Neural progenitor cell (in vitro differentiated cells): ENCODE measurements around the gene S1PR3. TPM values are rescaled to one million over a fixed set of nuclear protein-coding genes. Genes with fewer than 3 reads are reported as not detected.

ENCODE experiments used
- DNase-seq: peaks from one replicate; pipeline ENCODE4 v3.0.0-alpha.2; 2016; ENCODE audit warnings: low spot score
- H2AFZ ChIP-seq: fragments of 200-600 bp; sonication (generic); replicated peaks from 2 replicates; pipeline ENCODE4 v1.6.1; 2016; ENCODE audit warnings: antibody characterized with exemption
- H3F3A ChIP-seq: fragments of 200-600 bp; sonication (generic); 2 replicates; pipeline ENCODE4 v1.6.1; 2016; ENCODE audit warnings: antibody characterized with exemption, low read depth
- H3K27ac ChIP-seq: fragments of 200-600 bp; sonication (generic); 2 replicates; pipeline ENCODE4 v1.5.1; 2016; ENCODE audit warnings: mild to moderate bottlenecking
- H3K27me3 ChIP-seq: fragments of 200-600 bp; sonication (generic); 2 replicates; pipeline ENCODE4 v1.6.1; 2016; ENCODE audit warnings: mild to moderate bottlenecking, moderate library complexity
- H3K36me3 ChIP-seq: fragments of 200-600 bp; sonication (generic); 2 replicates; pipeline ENCODE4 v1.5.1; 2016
- H3K4me1 ChIP-seq: fragments of 200-600 bp; sonication (generic); 2 replicates; pipeline ENCODE4 v1.6.1; 2016; ENCODE audit warnings: mixed run types
- H3K4me2 ChIP-seq: fragments of 200-600 bp; sonication (generic); 2 replicates; pipeline ENCODE4 v1.6.1; 2016
- H3K4me3 ChIP-seq: fragments of 200-600 bp; sonication (generic); 2 replicates; pipeline ENCODE4 v1.5.1; 2016
- H3K79me2 ChIP-seq: fragments of 200-600 bp; sonication (generic); 2 replicates; pipeline ENCODE4 v1.6.1; 2016; ENCODE audit warnings: low read depth
- H3K9ac ChIP-seq: fragments of 200-600 bp; sonication (generic); 2 replicates; pipeline ENCODE4 v1.6.1; 2016
- H3K9me3 ChIP-seq: fragments of 200-600 bp; sonication (generic); 2 replicates; pipeline ENCODE4 v1.5.1; 2016; ENCODE audit warnings: low read depth
- H4K20me1 ChIP-seq: fragments of 200-600 bp; sonication (generic); 2 replicates; pipeline ENCODE4 v1.6.1; 2016; ENCODE audit warnings: low read depth
- H3K27ac Mint-ChIP-seq: 3 replicates; pipeline ENCODE4 v1.8.0; 2021; ENCODE audit warnings: mixed read lengths
- H3K27me3 Mint-ChIP-seq: 2 replicates; pipeline ENCODE4 v1.8.0; 2022; ENCODE audit warnings: low read depth, mild to moderate bottlenecking, inconsistent platforms, moderate library complexity, mixed read lengths; ENCODE audit not compliant: insufficient read depth
- H3K36me3 Mint-ChIP-seq: 3 replicates; pipeline ENCODE4 v1.8.0; 2021; ENCODE audit warnings: mixed read lengths
- H3K4me1 Mint-ChIP-seq: 3 replicates; pipeline ENCODE4 v1.8.0; 2021; ENCODE audit warnings: mixed read lengths
- H3K4me3 Mint-ChIP-seq: 3 replicates; pipeline ENCODE4 v1.8.0; 2021; ENCODE audit warnings: mild to moderate bottlenecking, moderate library complexity, mixed read lengths
- H3K9me3 Mint-ChIP-seq: 3 replicates; pipeline ENCODE4 v1.8.0; 2020; ENCODE audit warnings: mixed read lengths
- CTCF ChIP-seq: fragments of 200-600 bp; sonication (generic); IDR thresholded peaks from 2 replicates; pipeline ENCODE4 v1.5.1; 2017; ENCODE audit warnings: antibody characterized with exemption, mild to moderate bottlenecking
- EZH2 ChIP-seq: fragments of 200-600 bp; sonication (generic); IDR thresholded peaks from 2 replicates; pipeline ENCODE4 v1.6.1; 2017; ENCODE audit warnings: antibody characterized with exemption, mild to moderate bottlenecking, moderate library complexity
- EZH2phosphoT487 ChIP-seq: fragments of 200-600 bp; sonication (generic); IDR thresholded peaks from 2 replicates; pipeline ENCODE4 v1.6.1; 2017; ENCODE audit warnings: antibody characterized with exemption
- total RNA-seq: library from RNA; depleted of rRNA; stranded (reverse); fragments of >200 nt; gene quantifications from 2 replicates; pipeline ENCODE4 v1.2.3, GENCODE V29; 2015; ENCODE audit warnings: low replicate concordance

S1PR3 gene
- total RNA-seq, 1 donor from 2014 or later, result 21.6 TPM

GRCh38 chr9:88954066-88954465 lies 37.2 kb upstream of the S1PR3 start:
- DNase-seq, result no peak
- H2AFZ ChIP-seq, result no peak overlapping the region
- H4K20me1 ChIP-seq, result no peaks in the 10 kb centered on the region
- no peaks in the 10 kb centered on the region for H3K27me3 ChIP-seq
- H3K4me3 Mint-ChIP-seq, result no peak overlapping the region
- no peak overlapping the region for H3K27ac ChIP-seq
- H3K4me2 ChIP-seq, result no peak overlapping the region
- H3K27me3 Mint-ChIP-seq, result peaks cover 7% of the 10 kb centered on the region
- peaks cover 20% of the 10 kb centered on the region for H3K4me1 ChIP-seq
- H3K9me3 ChIP-seq, result no peaks in the 10 kb centered on the region
- no peak overlapping the region for H3K27ac Mint-ChIP-seq
- H3K4me1 Mint-ChIP-seq, result peaks cover 44% of the 10 kb centered on the region
- no peak for TF ChIP-seq CTCF
- TF ChIP-seq EZH2phosphoT487, result no peak
- TF ChIP-seq EZH2, result no peak
- H3K9me3 Mint-ChIP-seq, result no peaks in the 10 kb centered on the region
- H3K79me2 ChIP-seq, result no peaks in the 10 kb centered on the region
- no peaks in the 10 kb centered on the region for H3K36me3 ChIP-seq
- H3K4me3 ChIP-seq, result no peak overlapping the region
- H3K36me3 Mint-ChIP-seq, result no peaks in the 10 kb centered on the region
- no peaks in the 10 kb centered on the region for H3F3A ChIP-seq
- H3K9ac ChIP-seq, result no peak overlapping the region

GRCh38 chr9:88957526-88957925 lies 33.7 kb upstream of the S1PR3 start:
- H3K27ac ChIP-seq, result no peak overlapping the region
- H3K9ac ChIP-seq, result no peak overlapping the region
- no peak overlapping the region for H3K4me3 ChIP-seq
- no peak overlapping the region for H2AFZ ChIP-seq
- H3K4me1 Mint-ChIP-seq, result peaks cover 23% of the 10 kb centered on the region
- H3K9me3 Mint-ChIP-seq, result peaks cover 8% of the 10 kb centered on the region
- H4K20me1 ChIP-seq, result no peaks in the 10 kb centered on the region
- H3K4me3 Mint-ChIP-seq, result no peak overlapping the region
- H3K4me1 ChIP-seq, result peaks cover 5% of the 10 kb centered on the region
- no peak overlapping the region for H3K4me2 ChIP-seq
- H3K27me3 ChIP-seq, result no peaks in the 10 kb centered on the region
- no peak overlapping the region for H3K27ac Mint-ChIP-seq
- DNase-seq, result no peak
- peaks cover 2% of the 10 kb centered on the region for H3K27me3 Mint-ChIP-seq
- H3K36me3 ChIP-seq, result no peaks in the 10 kb centered on the region
- TF ChIP-seq EZH2phosphoT487 (no peak), CTCF (no peak), EZH2 (no peak)
- H3K9me3 ChIP-seq, result no peaks in the 10 kb centered on the region
- no peaks in the 10 kb centered on the region for H3F3A ChIP-seq
- H3K36me3 Mint-ChIP-seq, result no peaks in the 10 kb centered on the region
- H3K79me2 ChIP-seq, result no peaks in the 10 kb centered on the region

- Mint-ChIP-seq H3K27ac (no peak overlapping the region), H3K27me3 (peaks cover 2% of the 10 kb centered on the region), H3K4me3 (no peak overlapping the region), H3K36me3 (no peaks in the 10 kb centered on the region), H3K4me1 (peaks cover 23% of the 10 kb centered on the region), H3K9me3 (peaks cover 8% of the 10 kb centered on the region)
- no peak for DNase-seq
- Histone ChIP-seq H3K79me2 (no peaks in the 10 kb centered on the region), H3K36me3 (no peaks in the 10 kb centered on the region), H3K4me3 (no peak overlapping the region), H3K27me3 (no peaks in the 10 kb centered on the region), H3K4me1 (peaks cover 5% of the 10 kb centered on the region), H3K9ac (no peak overlapping the region), H3K27ac (no peak overlapping the region), H3K4me2 (no peak overlapping the region), H3K9me3 (no peaks in the 10 kb centered on the region), H4K20me1 (no peaks in the 10 kb centered on the region), H3F3A (no peaks in the 10 kb centered on the region), H2AFZ (no peak overlapping the region)
- TF ChIP-seq CTCF, result no peak
- no peak for TF ChIP-seq EZH2phosphoT487
- no peak for TF ChIP-seq EZH2
These were observed 31.4 kb upstream of the S1PR3 start for GRCh38 chr9:88959727-88960469.
